Stimulated activated CD4-positive, alpha-beta T cell treated with anti-CD3 and anti-CD28 coated beads, Interleukin-12 subunit alpha, Interleukin-12 subunit beta, amount 100 ng/mL, for 24 hours (primary cell): ENCODE measurements around the gene ACTRT2.
A peak's percentile ranks its signal among the peaks of the same experiment; 100 is the strongest.

Experiments used
- DNase-seq, 2 experiments: peaks; one replicate each; pipeline ENCODE4 v3.0.0-alpha.2; 2020; ENCODE audit warnings: low read depth in 2 of 2

ACTRT2 gene

DNA sequence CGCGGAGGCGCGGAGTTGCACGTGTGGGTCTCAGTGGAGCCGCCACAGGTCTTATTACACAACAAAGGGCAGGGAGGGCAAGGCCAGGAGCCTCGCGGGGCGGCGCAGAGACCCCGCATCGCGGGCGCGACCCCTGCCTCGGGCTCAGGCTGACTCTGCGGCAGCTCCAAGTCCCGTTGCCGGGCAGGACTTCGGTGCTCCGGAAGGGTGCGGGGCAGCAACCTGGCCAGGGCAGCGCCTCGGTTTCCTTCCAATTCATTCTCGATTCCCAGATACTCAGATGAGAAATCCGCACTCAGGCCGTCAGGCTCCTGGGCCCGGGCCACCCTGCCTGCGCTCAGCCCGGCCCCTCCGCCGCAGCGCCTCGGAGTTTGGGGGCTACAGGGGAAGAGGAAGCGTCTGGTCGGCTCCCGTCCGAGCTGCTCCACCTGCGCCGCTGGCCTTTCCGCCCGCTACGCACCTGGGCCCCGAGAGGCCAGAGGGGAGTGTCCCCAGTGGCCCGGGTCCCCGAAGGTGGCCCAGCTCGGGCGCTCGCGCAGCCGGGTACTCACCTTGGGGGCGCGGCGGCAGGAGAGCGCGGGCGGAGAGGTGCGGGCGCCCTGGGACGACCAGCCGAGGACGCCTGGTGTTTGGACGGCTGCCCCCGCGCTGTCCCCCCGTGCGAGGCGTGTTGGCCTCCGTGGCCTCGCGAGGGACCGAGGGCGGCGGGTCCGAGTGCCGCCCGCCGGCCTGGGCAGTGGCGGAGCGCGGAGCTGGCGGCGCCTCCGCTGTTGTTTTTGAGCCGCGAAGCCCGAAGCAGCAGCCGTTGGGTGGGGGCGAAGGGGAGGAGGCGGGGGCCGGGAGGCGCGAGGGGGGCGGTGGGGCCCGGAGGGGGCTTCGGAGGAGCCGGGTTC lies 46.6 kb downstream of the ACTRT2 start:
- no peak for DNase-seq

DNA sequence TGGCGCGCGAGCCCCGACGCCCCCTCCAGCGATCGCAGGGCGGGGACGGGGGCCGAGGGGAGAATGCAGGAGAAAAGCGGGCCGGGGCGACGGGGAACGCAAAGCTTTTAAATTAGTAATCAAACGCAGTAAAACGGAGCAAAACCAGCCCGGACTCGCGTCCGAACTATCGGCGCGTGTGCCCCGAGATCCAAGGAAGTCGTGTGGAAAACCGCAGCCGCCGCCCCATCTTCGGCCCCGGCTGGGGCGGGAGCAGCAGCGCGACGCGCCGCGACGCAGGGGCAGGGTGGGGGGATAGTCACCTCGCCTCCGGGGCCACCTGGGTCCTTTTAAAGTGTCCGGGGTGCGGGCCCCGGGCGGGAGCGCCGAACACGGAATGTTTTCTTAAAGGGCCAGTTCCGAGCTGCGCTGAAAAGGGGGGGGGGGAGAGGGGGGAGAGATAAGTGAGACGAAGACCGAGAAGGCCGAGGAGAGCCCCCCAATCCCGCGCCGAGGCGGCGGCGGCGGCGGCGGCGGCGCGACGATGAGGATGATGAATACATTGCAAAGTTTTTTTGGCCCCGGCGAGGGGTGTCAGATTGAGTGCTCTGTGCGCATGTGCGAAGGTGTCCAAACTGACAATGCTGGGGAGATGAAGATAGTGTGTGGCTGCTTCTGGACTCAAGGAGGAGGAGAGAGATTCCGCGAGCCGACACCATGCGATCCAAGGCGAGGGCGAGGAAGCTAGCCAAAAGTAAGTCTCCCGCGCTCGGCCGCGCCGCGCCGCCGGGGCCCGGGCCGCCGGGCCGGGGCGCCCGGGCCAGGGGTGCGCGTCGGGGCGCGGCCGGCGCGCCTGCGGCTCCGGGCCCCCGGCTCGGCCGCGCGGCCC lies 47.5 kb downstream of the ACTRT2 start, which contains the start of gene PRDM16:
Gene PRDM16, plus strand, starts transcription at position 640 of the 868 bp plus-strand sequence. Its CDS starts 57 bp downstream, at position 697.
- DNase-seq, result peak; percentile 6 to 26

DNA sequence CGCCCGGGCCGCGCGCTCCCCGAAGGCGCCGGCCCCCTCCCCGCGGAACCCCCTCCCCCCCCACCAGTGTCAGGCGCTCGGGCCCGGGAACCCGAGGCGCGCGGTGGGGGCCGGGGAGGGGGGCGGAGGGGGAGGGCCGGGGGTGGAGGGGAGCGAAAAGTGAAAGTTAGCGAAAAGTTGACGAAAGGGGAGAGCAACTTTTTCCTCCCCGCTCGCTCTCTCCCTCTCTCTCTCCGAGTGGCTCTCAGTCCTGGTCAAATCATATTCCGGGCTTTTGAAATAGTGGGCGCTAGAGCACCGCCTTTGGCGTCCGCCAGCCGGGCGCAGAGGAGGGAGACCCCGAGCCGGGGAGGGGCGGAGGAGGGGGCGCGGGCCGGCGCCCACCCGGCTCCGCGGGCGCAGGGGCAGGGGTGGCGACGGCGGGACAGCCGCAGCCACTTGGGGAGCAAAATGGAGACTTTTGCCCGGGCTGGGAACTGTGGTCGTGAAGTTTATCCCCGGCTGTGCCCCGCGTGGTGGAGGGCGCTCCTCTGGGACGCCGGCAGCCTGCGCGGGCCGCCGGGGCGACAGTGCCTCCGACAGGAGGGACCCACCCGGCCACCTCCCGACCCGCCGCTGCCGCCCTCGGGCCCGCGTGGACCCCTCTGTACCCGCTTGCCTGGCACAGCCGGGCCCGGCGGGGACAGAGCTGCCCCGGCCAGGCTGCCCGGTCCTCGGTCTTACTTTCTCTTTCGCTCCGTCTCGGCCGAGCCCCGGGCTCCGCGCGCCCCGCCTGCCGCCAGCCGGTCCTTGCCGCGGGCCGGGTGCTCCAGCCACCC lies 48.4 kb downstream of the ACTRT2 start:
- no peak for DNase-seq

DNA sequence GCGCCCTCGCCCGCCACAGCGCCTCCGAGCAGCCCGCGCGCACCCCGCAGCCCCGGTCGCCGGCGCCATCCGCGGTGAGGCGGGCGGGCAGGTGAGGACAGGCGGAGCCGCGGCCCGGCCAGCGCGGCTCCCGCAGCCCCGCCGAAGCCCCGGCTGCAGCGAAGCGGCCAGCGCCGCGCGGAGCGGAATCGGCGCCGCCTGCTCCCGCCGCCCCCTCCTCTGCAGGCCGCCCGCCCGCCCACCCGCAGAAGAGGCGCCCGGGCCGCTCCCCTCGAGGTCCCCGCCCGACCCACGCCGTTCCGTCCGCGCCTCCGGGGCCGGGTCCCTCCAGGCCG lies 49.0 kb downstream of the ACTRT2 start:
- no peak for DNase-seq

DNA sequence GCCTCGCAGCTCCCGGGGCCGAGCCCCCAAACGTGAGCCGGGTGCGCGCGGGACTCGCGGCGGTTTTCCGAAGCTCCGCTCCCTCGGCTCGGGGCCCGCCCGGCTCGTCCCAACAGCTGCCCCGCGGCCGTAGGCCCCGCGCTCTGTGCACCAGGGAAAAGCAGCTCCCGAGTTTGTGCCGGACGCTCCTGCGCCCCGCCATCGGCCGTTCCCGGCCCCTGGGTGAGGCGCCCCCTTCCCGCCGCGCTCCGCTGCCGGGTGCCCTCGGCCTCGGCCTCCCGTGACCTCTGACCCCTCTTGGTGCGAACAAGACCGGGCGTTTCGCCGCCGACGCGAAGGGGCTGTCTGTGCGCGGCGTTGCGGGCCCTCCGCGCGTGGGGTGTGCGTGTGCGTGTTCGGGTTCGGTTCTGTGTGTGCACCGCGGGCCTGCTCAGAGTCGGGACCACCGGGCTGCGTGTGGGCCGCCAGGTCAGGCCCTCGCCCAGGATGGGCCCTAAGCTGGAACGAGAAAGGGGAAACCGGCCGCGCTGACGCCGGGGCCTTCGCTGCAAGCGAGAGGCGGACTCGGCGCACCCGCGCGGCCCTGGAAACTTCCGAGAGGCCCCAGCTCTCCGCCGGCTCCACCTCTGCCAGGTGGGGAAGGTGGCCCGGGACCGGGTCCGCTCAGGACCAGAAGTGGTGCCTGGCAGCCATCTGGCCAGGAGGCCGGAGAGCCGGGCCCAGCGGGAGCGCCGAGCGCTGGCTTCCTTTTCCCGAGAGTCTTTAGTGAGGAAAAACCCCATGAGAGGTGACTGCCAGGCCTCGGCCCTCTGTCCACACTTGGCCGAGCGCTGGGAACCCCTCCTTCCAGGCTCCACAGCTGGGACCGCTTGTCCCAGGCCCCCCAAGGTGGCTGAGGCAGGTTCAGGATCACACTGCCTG lies 49.6 kb downstream of the ACTRT2 start:
- no peak for DNase-seq

DNA sequence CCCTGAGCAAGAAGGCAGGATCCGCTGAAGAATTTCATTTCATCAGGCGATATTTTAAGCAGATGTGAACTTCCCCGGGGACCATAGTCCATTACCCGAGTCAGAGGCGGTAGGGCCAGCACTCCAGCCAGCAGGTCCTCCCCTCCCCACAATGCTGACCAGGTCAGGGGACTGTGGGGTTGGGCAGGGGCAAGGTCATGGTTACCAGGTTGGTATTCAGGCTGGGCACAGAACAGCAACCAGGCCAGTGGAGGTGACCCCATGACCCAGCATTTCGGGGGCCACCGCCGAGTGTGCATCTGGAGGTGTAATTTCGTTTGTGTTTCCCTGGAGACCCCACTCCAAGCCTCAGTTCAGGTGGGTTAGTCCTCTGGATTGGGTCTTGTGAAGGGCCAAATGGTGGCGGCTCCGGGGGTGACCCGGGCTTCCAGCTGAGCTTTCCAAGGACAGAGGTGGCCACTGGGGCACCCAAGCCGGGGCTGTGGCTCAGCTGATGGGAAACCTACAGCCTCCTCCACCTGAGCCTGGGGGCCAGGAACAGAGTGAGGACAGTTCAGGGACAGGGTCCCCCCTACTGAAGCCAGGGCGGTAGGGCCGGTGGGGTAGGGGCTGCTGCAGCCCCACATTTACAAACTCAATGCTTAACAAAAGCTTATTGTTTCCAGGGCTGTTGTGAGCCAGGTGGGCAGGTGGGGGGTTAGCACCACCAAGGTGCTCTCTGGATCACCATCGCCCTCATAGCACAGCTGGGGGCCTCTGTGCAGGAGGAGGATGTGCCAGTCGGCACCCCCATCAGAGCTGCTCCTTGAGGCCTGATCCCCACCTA lies 50.5 kb downstream of the ACTRT2 start:
- no peak for DNase-seq
